Coronary artery (tissue), 2 donors: ENCODE data around the gene HES4.
"Not testable (repeated sequence)": the region's sequence is repeated elsewhere in the genome, so short reads cannot be mapped to it uniquely, and the experiment has no call there.

ENCODE experiments used
- DNase-seq: peaks from one replicate; pipeline ENCODE4 v3.0.0-alpha.2; 2017; ENCODE audit warnings: low spot score
- H3K27ac ChIP-seq, 2 donors: fragments of 200-600 bp; sonication (generic); one replicate each; pipeline ENCODE4 v1.5.1; 2016 to 2019
- H3K4me3 ChIP-seq: fragments of 200-600 bp; sonication (generic); 2 replicates; pipeline ENCODE4 v1.5.1; 2016; ENCODE audit warnings: mild to moderate bottlenecking, moderate library complexity
- CTCF ChIP-seq: fragments of 200-600 bp; sonication (generic); IDR thresholded peaks from one replicate; pipeline ENCODE4 v1.5.1; 2019; ENCODE audit warnings: antibody characterized with exemption

Gene HES4

GRCh38 chr1:1033731-1034438 is 34.0 kb upstream of the HES4 start:
- no peak for DNase-seq
- TF ChIP-seq CTCF, result no peak
- Histone ChIP-seq H3K27ac (no peak overlapping the region), H3K4me3 (peak overlapping the region; percentile 81)

- peak; percentile 47 for TF ChIP-seq CTCF
- no peak for DNase-seq
- H3K4me3 ChIP-seq, result peak overlapping the region; percentile 81
- no peak overlapping the region for H3K27ac ChIP-seq
Observed at GRCh38 chr1:1033009-1033587, 33.2 kb upstream of the HES4 start.

- Histone ChIP-seq H3K4me3 (peak overlapping the region; percentile 81), H3K27ac (no peak overlapping the region)
- no peak for TF ChIP-seq CTCF
- no peak for DNase-seq
Observed at GRCh38 chr1:1032424-1032823, 32.5 kb upstream of the HES4 start.

- TF ChIP-seq CTCF, result no peak
- DNase-seq, result no peak
- H3K27ac ChIP-seq, result no peak overlapping the region
- no peak overlapping the region for H3K4me3 ChIP-seq
Observed at GRCh38 chr1:1031659-1032235, 31.9 kb upstream of the HES4 start.

GRCh38 chr1:1030867-1031658 is 31.2 kb upstream of the HES4 start:
- H3K27ac ChIP-seq, DNase-seq, H3K4me3 ChIP-seq: not testable (repeated sequence)

GRCh38 chr1:1027791-1028190 is 27.9 kb upstream of the HES4 start:
- TF ChIP-seq CTCF, result no peak
- Histone ChIP-seq H3K4me3 (no peak overlapping the region), H3K27ac (no peak overlapping the region)
- no peak for DNase-seq

GRCh38 chr1:1026599-1027413 is 26.9 kb upstream of the HES4 start:
- no peak for TF ChIP-seq CTCF
- Histone ChIP-seq H3K4me3 (no peak overlapping the region), H3K27ac (no peak overlapping the region)
- no peak for DNase-seq
